ENCODE data around the gene AFF1. TPM values are rescaled to one million over a fixed set of nuclear protein-coding genes. Genes with fewer than 3 reads are reported as not detected.
A peak's percentile ranks its signal among the peaks of the same experiment; 100 is the strongest.
"Not testable (repeated sequence)": the region's sequence is repeated elsewhere in the genome, so short reads cannot be mapped to it uniquely, and the experiment has no call there.

Gene AFF1
- polyA plus RNA-seq, 3 donors from 2014 or later, result 10.1 to 35.3 (median 13.9) TPM

GRCh38 chr4:87080462-87080861 lies 145.7 kb downstream of the AFF1 start:
- no peak for DNase-seq
- Mint-ChIP-seq H3K4me1 (peaks cover 35 to 62% of the 10 kb centered on the region in 2 donors), H3K27ac (peak overlapping the region in 2 of 6 donors; percentile 2 to 37), H3K9me3 (no peaks in the 10 kb centered on the region), H3K27me3 (ENCODE audit: low read depth in 3 of 3) (peaks cover 0 to 3% (median 0%) of the 10 kb centered on the region in 3 donors), H3K4me3 (peak overlapping the region in 2 of 5 donors; percentile 4 to 9), H3K36me3 (peaks cover 0 to 4% (median 3%) of the 10 kb centered on the region in 3 donors)

- H3K27ac Mint-ChIP-seq, result no peak overlapping the region
- H3K4me3 Mint-ChIP-seq, result no peak overlapping the region
- no peaks in the 10 kb centered on the region for H3K9me3 Mint-ChIP-seq
- peaks cover 32 to 58% of the 10 kb centered on the region in 2 donors for H3K4me1 Mint-ChIP-seq
- no peak for DNase-seq
- peaks cover 0 to 4% (median 3%) of the 10 kb centered on the region in 3 donors for H3K36me3 Mint-ChIP-seq
- H3K27me3 Mint-ChIP-seq (ENCODE audit: low read depth in 3 of 3), result peaks cover 0 to 3% (median 0%) of the 10 kb centered on the region in 3 donors
Measured at GRCh38 chr4:87081826-87082225, 147.0 kb downstream of the AFF1 start.

- peaks cover 15 to 30% of the 10 kb centered on the region in 2 donors for H3K4me1 Mint-ChIP-seq
- not testable (repeated sequence) for H3K36me3 Mint-ChIP-seq; H3K27ac Mint-ChIP-seq; DNase-seq; H3K27me3 Mint-ChIP-seq (ENCODE audit: low read depth in 3 of 3); H3K9me3 Mint-ChIP-seq; H3K4me3 Mint-ChIP-seq
Measured at GRCh38 chr4:87085732-87086131, 150.9 kb downstream of the AFF1 start.

- Mint-ChIP-seq H3K27me3 (ENCODE audit: low read depth in 3 of 3) (no peaks in the 10 kb centered on the region), H3K36me3 (peaks cover 0 to 4% (median 3%) of the 10 kb centered on the region in 3 donors), H3K4me3 (no peak overlapping the region), H3K9me3 (no peaks in the 10 kb centered on the region), H3K4me1 (peaks cover 11 to 26% of the 10 kb centered on the region in 2 donors), H3K27ac (peak overlapping the region in 2 of 6 donors; percentile 35 to 45)
- no peak for DNase-seq
Measured at GRCh38 chr4:87086143-87086805, 151.5 kb downstream of the AFF1 start.

- H3K27ac Mint-ChIP-seq, result peak overlapping the region in 2 of 6 donors; percentile 19 to 35
- no peak overlapping the region for H3K4me3 Mint-ChIP-seq
- H3K36me3 Mint-ChIP-seq, result peaks cover 0 to 4% (median 3%) of the 10 kb centered on the region in 3 donors
- H3K9me3 Mint-ChIP-seq, result no peaks in the 10 kb centered on the region
- peaks cover 6 to 19% of the 10 kb centered on the region in 2 donors for H3K4me1 Mint-ChIP-seq
- H3K27me3 Mint-ChIP-seq (ENCODE audit: low read depth in 3 of 3), result no peaks in the 10 kb centered on the region
- DNase-seq, result no peak
Measured at GRCh38 chr4:87087015-87087414, 152.2 kb downstream of the AFF1 start.

- H3K4me3 Mint-ChIP-seq, result no peak overlapping the region
- H3K9me3 Mint-ChIP-seq, result no peaks in the 10 kb centered on the region
- H3K36me3 Mint-ChIP-seq, result peaks cover 0 to 4% (median 3%) of the 10 kb centered on the region in 3 donors
- no peaks in the 10 kb centered on the region for H3K27me3 Mint-ChIP-seq (ENCODE audit: low read depth in 3 of 3)
- H3K27ac Mint-ChIP-seq, result peak overlapping the region in 3 of 6 donors; percentile 12 to 35 (median 19)
- H3K4me1 Mint-ChIP-seq, result peaks cover 6 to 19% of the 10 kb centered on the region in 2 donors
- no peak for DNase-seq
Measured at GRCh38 chr4:87087420-87087819, 152.6 kb downstream of the AFF1 start.

GRCh38 chr4:87088186-87088585 lies 153.4 kb downstream of the AFF1 start:
- Mint-ChIP-seq H3K36me3 (peaks cover 0 to 4% (median 3%) of the 10 kb centered on the region in 3 donors), H3K9me3 (no peaks in the 10 kb centered on the region), H3K4me3 (no peak overlapping the region), H3K27me3 (ENCODE audit: low read depth in 3 of 3) (no peaks in the 10 kb centered on the region), H3K27ac (peak overlapping the region in 2 of 6 donors; percentile 53 to 73), H3K4me1 (peaks cover 6 to 21% of the 10 kb centered on the region in 2 donors)
- DNase-seq, result no peak

- no peak for DNase-seq
- no peaks in the 10 kb centered on the region for H3K9me3 Mint-ChIP-seq
- peaks cover 13 to 29% of the 10 kb centered on the region in 2 donors for H3K4me1 Mint-ChIP-seq
- peaks cover 0 to 6% (median 4%) of the 10 kb centered on the region in 3 donors for H3K36me3 Mint-ChIP-seq
- no peak overlapping the region for H3K27ac Mint-ChIP-seq
- H3K4me3 Mint-ChIP-seq, result no peak overlapping the region
- H3K27me3 Mint-ChIP-seq (ENCODE audit: low read depth in 3 of 3), result no peaks in the 10 kb centered on the region
Measured at GRCh38 chr4:87089368-87089767, 154.6 kb downstream of the AFF1 start.

GRCh38 chr4:87090305-87090704 lies 155.5 kb downstream of the AFF1 start:
- H3K9me3 Mint-ChIP-seq, result no peaks in the 10 kb centered on the region
- no peak overlapping the region for H3K27ac Mint-ChIP-seq
- DNase-seq, result no peak
- no peaks in the 10 kb centered on the region for H3K27me3 Mint-ChIP-seq (ENCODE audit: low read depth in 3 of 3)
- H3K4me3 Mint-ChIP-seq, result no peak overlapping the region
- H3K36me3 Mint-ChIP-seq, result peaks cover 0 to 9% (median 6%) of the 10 kb centered on the region in 3 donors
- H3K4me1 Mint-ChIP-seq, result peaks cover 13 to 23% of the 10 kb centered on the region in 2 donors

GRCh38 chr4:87092389-87093141 lies 157.8 kb downstream of the AFF1 start:
- Mint-ChIP-seq H3K27ac (peak overlapping the region in 3 of 6 donors; percentile 15 to 34 (median 24)), H3K4me1 (peaks cover 18 to 26% of the 10 kb centered on the region in 2 donors), H3K9me3 (no peaks in the 10 kb centered on the region), H3K4me3 (no peak overlapping the region), H3K27me3 (ENCODE audit: low read depth in 3 of 3) (no peaks in the 10 kb centered on the region), H3K36me3 (peaks cover 0 to 9% (median 8%) of the 10 kb centered on the region in 3 donors)
- DNase-seq, result no peak

GRCh38 chr4:87093443-87094123 lies 158.8 kb downstream of the AFF1 start:
- H3K9me3 Mint-ChIP-seq, result no peaks in the 10 kb centered on the region
- H3K4me3 Mint-ChIP-seq, result no peak overlapping the region
- peaks cover 0 to 9% (median 9%) of the 10 kb centered on the region in 3 donors for H3K36me3 Mint-ChIP-seq
- H3K27ac Mint-ChIP-seq, result peak overlapping the region in 4 of 6 donors; percentile 8 to 72 (median 36)
- H3K4me1 Mint-ChIP-seq, result peaks cover 19 to 24% of the 10 kb centered on the region in 2 donors
- DNase-seq, result peak; percentile 34 to 45 (median 37)
- H3K27me3 Mint-ChIP-seq (ENCODE audit: low read depth in 3 of 3), result no peaks in the 10 kb centered on the region

- Mint-ChIP-seq H3K27me3 (ENCODE audit: low read depth in 3 of 3) (no peaks in the 10 kb centered on the region), H3K36me3 (peaks cover 0 to 12% (median 9%) of the 10 kb centered on the region in 3 donors), H3K9me3 (no peaks in the 10 kb centered on the region), H3K4me3 (no peak overlapping the region), H3K4me1 (peaks cover 34 to 36% of the 10 kb centered on the region in 2 donors), H3K27ac (peak overlapping the region in 1 of 6 donors; percentile 20)
- no peak for DNase-seq
Measured at GRCh38 chr4:87097075-87097474, 162.3 kb downstream of the AFF1 start.

- Mint-ChIP-seq H3K27ac (peak overlapping the region in 2 of 6 donors; percentile 7 to 18), H3K9me3 (no peaks in the 10 kb centered on the region), H3K4me1 (peaks cover 44 to 51% of the 10 kb centered on the region in 2 donors)
Measured at GRCh38 chr4:87100168-87100567, 165.4 kb downstream of the AFF1 start.

More at GRCh38 chr4:87100168-87100567, 165.4 kb downstream of the AFF1 start:
- DNase-seq, result no peak
- Mint-ChIP-seq H3K27me3 (ENCODE audit: low read depth in 3 of 3) (no peaks in the 10 kb centered on the region), H3K36me3 (peaks cover 0 to 3% (median 3%) of the 10 kb centered on the region in 3 donors), H3K4me3 (no peak overlapping the region)
